Measurements from ENCODE around the gene SPRYD4. TPM values are rescaled to one million over a fixed set of nuclear protein-coding genes. Genes with fewer than 3 reads are reported as not detected.
"Not testable (repeated sequence)": the region's sequence is repeated elsewhere in the genome, so short reads cannot be mapped to it uniquely, and the experiment has no call there.

The SPRYD4 gene
- 2.9 TPM for total RNA-seq

DNA sequence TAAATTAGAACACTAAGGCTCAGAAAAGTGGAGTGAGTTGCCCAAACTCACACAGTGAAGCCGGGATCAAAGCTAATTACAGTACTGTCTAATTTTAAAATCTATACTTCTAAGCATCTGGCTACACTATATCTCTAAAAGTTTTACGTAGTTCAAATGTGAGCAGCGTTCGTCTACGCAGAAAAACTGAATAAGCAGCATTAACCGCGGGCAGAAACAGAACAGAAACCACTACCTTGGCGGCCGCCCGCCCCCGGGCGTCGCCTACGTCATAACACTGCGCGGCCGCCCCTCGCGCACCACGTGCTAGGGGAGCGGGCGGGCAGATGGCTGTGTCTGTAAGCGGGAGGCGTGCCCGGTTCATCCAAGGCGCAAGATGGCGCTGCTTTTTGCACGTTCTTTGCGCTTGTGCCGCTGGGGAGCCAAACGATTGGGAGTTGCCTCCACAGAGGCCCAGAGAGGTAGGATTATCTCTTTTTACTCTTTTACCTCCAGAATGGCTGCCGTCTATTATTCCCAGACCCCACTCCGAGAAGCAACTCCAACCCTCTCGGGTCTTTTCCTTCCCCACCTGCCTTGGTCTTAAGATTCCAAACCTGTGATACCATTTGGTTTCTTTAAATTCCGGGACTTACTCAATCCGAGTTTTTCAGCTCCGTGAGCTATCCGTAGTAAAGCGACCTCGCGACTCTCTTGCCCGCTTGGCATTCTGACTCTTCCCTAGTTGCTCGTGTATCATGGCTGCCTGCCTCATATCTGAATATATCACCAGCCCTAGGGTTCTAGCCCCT lies at the start of gene SPRYD4:
TSS of gene SPRYD4 (plus strand) at position 363 of the 791 bp plus-strand sequence. CDS start at position 377, 14 bp downstream.
- peak; percentile 95 for DNase-seq (ENCODE audit: low spot score)
- peak; percentile 99 for ATAC-seq
- intact Hi-C loops (cut with DNase I) = loop anchor here (10.0 kb wide), 1 partner anchor 274 kb away; no protein-coding TSS in a partner anchor

DNA sequence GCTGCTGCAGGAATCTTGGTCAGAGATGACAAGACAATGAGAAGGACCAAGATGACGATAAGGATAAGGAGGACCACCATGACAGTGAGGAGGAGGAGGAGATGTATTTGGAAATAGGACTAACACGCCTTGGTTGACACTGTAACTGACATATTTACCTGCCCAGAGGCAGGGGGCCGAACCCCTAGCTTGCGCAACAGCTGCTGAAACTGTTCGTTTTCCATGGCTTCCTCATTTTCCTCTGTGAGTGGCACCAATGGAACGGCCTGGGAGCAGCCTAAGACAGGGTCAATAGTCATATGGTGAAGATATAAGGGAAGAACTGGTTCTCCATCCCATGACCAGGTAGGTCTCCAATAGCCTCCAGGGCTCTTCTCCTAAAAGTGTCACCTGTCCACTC lies 48.0 kb upstream of the SPRYD4 start:
- DNase-seq (ENCODE audit: low spot score) = no peak
- ATAC-seq = no peak
- intact Hi-C loops (cut with DNase I) = loop anchor here (5.0 kb wide), 1 partner anchor 188 kb away; the partner anchor contains the start of gene SLC39A5

DNA sequence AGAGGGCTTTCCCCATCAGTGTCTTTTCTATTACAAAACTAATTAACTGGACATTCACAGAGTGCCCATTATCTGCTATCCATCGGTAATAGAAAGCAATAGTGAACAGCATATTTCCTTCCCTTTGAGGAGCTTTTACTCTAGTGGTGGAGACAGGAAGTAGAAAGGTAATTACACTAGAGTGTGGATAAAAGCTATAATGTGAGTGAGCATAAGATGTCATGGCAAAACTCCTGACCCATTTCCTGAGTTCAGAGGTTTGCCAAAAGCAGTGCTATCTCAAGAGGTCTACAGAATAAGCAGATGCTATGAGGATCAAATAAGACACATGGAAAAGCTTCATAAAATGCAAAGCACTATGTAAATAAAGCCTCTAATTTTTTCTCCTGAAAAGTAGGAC lies 43.2 kb upstream of the SPRYD4 start:
- intact Hi-C loops (cut with DNase I) = no loop called here
- DNase-seq (ENCODE audit: low spot score) (no peak), ATAC-seq (no peak)

DNA sequence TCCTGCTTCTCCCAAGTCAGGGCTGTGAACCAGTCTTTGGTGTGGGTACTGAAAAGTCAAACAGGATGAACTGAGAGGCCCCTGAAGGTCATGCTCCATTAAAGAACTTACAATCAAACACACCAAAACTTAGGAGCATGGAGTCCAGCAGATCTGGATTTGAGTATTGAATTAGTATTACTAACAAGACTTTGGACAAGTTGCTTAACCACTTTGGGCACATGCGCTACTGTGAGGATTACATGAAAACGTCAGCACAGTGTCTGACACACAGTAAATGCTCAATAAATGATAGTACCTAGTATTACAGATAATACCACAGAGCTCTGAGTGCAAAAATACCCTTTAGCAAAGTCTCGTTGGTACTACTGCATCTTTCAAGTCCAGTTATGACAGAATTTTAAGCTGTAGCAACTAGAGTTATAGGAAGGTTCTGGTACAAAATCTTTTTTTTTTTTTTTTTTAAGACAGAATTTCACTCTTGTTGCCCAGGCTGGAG lies 42.4 kb upstream of the SPRYD4 start:
- ATAC-seq (no peak), DNase-seq (ENCODE audit: low spot score) (no peak)
- intact Hi-C loops (cut with DNase I) = no loop called here

DNA sequence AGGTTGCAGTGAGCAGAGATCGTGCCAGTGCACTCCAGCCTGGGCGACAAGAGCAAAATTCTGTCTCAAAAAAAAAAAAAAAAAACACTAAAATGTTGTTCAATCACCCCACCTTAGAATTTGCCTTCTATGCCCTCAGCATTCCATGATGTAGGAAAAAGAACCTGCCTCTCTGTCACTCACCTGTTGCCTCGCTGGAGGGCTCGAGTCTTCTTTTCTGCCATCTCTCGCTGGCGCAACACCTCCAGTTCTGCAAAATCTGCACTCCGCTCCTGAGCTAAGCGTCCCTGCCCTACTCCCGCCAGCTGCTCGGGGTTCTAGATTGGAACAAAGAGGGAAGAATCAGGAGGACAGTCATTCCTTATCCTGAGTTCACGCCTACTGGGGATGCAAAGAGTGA lies 37.1 kb upstream of the SPRYD4 start:
- ATAC-seq = no peak
- intact Hi-C loops (cut with DNase I) = no loop called here
- no peak for DNase-seq (ENCODE audit: low spot score)

DNA sequence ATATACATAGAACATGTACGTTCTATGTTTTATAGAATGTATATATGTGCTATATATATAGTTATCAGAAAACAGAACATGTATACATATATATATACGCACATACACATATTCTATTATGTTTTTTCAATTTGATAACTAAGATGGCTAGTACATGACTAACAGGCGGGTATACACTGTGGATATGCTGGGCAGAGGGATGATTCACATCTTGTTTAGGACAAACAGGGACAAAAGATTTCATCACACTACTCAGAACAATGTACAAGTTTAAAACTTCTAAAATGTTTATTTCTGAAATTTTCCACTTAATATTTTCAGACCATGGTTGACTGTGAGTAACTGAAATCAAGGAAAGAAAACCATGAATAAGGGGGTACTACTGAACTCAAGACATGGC lies 36.5 kb upstream of the SPRYD4 start:
- DNase-seq (ENCODE audit: low spot score) (no peak), ATAC-seq (no peak)
- intact Hi-C loops (cut with DNase I) = no loop called here

DNA sequence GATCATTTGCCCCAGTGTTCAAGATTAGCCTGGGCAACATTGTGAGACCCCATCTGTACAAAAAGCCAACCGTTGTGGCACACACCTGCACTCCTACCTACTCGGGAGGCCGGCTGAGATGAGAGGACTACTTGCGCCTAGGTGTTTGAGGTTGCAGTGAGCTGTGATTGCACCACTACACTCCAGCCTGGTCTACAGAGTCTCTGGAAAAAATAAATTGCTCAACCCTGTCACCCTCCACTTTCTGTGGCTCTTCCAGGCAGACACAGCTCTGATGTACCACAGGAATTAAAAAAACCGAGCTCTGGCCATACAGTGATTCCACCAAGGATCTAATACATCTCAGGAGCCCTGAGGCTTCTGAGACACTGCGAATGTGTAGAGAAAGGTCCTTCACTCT lies 33.5 kb upstream of the SPRYD4 start:
- DNase-seq (ENCODE audit: low spot score) (no peak), ATAC-seq (no peak)
- intact Hi-C loops (cut with DNase I) = no loop called here

DNA sequence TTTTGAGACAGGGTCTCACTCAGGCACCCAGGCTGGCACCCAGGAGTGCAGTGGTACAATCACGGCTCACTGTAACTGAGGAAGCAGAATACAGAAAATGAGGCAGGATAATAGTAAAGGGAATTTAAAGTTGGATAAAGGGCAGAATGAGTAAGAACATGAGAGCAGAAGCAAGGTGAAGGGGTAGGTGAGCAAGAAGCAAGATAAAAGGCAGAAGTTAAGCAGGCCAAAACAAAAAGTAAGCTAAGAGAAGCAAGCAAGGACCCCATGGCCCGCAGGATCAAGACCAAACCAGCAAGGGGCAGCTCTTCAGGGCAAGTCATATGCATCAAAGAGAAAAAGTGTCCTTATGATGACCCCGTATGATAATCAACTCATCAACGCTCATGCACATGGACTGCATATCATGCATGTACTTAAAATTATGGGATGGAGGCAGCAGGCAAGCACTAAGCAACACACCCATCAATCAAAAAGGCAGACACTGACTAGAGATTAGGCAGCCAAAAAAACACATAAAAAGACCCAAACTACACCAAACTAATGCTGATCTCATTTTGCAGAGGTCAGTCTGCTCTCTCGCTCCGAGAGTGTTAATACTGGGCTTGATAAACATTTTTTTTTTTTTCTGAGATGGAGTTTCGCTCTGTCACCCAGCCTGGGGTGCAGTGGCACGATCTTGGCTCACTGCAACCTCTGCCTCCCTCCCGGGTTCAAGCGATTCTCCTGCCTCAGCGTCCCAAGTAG lies 30.8 kb upstream of the SPRYD4 start:
- no peak for DNase-seq (ENCODE audit: low spot score)
- ATAC-seq = no peak
- intact Hi-C loops (cut with DNase I) = no loop called here

DNA sequence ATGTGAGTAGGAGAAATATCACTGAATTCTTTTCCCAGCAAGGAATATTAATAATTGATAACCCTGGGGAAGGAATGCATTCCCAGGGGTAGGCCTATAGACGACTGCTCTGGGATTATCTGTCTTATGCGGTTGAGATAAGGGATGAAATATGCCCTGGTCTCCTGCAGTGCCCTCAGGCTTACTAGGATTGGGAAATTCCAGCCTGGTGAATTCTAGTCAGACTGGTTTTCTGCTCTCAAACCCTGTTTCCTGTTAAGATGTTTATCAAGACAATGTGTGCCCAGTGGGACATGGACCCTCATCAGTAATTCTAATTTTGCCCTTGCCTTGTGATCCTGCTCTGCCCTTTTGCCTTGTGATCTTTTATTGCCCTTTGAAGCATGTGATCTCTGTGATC lies 25.2 kb upstream of the SPRYD4 start:
- intact Hi-C loops (cut with DNase I) = not testable (repeated sequence)

DNA sequence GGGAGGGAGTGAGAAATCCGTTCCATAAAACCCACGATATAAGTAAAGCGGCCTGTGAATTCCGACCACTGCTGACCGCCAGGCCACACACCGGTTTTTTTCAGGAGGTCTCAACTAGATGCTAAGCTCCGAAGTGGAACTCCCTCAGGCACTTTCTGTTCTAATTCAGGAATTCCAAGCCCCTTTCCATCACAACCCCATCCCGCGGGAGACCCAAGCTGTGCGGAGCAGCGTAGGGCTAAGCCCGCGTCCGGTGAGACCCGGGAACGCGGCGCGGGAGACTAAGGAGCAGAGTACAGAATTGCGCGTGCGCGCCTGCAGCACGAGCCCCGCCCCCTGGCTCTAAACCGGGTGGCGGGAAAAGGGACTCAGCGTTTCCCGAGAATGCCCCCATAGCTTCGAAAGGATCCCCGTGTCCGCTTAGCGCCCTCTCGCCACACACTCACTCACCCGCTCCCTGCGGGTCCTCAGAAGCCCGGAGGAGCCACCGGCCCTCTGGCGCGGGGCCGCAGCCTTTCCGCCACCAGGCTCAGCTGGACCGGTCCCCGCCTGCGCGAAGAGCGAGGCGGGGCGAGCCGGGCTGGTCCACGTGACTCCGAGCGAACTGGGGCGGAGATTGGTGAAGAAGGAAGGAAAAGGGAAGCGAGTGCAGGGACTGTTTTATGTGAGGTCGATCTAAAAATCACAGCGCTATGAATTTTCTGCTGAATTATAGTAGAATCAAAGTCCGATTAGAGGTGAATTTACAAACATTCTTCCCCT lies 19.3 kb upstream of the SPRYD4 start, which contains the start of gene TIMELESS:
TSS of gene TIMELESS (minus strand) at position 567 of the 762 bp plus-strand sequence. CDS start 15,256 bp downstream, outside the sequence.
- ATAC-seq (peak; percentile 99), DNase-seq (ENCODE audit: low spot score) (peak; percentile 93)
- intact Hi-C loops (cut with DNase I) = no loop called here

More for the DNA sequence above, 25.2 kb upstream of the SPRYD4 start:
- not testable (repeated sequence) for DNase-seq (ENCODE audit: low spot score); ATAC-seq

DNA sequence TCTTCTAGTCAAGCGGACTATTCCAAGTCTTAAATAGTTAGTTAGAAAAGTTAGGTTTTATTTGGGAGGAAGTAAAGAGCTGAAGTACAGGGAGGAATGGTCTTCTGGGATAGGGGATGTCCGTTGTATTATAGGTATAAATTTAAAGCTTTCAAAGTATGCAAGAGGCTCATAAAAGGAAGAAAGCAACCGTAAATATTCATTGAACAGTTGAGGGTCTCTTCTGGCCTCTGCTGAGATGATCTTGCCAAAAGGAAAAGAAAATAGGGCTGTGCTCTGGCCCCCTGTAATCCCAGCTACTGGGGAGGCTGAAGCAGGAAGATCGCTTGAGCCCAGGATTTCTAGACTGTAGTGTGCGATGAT lies 18.8 kb upstream of the SPRYD4 start:
- intact Hi-C loops (cut with DNase I) = no loop called here
- DNase-seq (ENCODE audit: low spot score) = no peak
- ATAC-seq = no peak

DNA sequence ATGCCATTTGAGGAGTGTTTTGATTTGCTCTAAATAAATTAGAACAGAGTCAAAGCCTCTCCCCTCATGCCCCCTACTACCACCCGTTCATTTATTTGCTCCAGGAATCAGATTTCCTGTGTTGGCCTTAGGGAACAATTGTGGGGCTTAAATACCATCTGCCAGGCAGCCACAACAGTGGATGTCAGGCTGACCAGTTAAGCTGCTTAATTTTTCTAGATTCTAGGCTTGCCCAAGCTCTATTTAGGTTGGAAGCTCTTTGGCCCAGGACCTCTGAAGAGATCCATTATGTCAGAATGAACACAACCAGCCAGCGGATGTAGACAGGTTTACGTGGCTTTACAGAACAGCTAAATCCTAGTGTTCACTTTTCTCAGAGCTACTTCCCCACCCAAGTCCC lies 18.1 kb upstream of the SPRYD4 start:
- ATAC-seq (no peak), DNase-seq (ENCODE audit: low spot score) (no peak)
- intact Hi-C loops (cut with DNase I) = loop anchor here (10.0 kb wide), 1 partner anchor 95 kb away; no protein-coding TSS in a partner anchor

DNA sequence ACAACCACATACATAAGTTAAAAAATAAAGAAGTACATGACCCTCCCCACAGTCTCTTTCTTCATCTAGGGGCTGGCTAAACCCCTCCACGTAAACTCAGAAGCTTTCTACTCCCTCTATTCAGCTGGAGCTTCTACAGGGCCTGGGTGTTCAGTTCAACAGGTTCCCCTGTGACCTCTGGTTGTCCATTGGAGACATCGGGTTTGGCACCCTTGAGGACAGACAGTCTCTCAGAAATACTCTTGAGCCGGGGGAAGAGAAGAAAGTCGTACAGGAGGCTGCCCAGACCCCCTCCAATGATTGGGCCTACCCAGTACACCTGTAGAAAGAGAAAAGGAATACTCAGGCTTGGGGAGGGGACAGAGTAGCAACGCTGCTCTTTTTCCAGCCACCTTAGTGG lies 17.2 kb upstream of the SPRYD4 start:
- no peak for DNase-seq (ENCODE audit: low spot score)
- ATAC-seq = no peak
- intact Hi-C loops (cut with DNase I) = loop anchor here (10.0 kb wide), 1 partner anchor 96 kb away; no protein-coding TSS in a partner anchor

DNA sequence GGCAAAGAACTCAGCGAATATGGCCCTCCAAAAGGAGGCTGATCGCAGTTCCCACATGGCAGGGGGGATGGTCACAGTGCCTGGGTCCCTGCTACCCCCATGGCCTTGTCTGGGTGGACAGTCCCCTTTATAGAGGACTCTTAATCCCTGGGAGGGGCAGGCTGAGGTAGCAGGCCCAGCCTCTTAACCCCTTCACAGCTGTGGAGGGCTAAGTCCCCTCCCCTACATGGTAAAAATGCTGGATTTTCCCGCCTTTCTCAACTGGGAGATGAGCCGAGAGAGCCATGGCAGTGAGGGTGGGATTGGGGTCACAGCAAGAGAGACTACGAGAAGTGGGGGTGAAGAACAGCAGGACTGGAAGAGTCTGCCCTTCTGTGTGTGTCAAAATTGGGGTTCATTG lies 13.8 kb upstream of the SPRYD4 start, which contains the start of gene MIP:
TSS of gene MIP (minus strand) at position 101 of the 400 bp plus-strand sequence. CDS start at position 57, 44 bp downstream.
- intact Hi-C loops (cut with DNase I) = loop anchor here (10.0 kb wide), 1 partner anchor 100 kb away; no protein-coding TSS in a partner anchor
- ATAC-seq (no peak), DNase-seq (ENCODE audit: low spot score) (no peak)

DNA sequence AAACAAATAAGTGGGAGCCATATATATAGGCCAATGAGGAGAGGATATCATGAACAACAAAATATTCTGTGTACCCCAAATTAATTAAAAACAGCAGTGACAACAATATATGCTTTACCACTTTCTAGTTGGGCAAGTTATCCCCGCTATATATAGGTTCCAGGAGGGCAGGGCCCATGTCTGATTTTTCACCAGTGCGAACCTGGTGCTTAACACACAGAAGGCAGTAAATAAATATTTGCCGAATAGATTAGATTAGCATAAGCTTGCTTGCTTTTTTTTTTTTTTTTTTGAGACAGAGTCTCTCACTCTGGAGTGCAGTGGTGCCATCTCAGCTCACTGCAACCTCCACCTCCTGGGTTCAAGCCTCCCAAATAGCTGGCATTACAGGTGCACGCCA lies 10.6 kb upstream of the SPRYD4 start:
- ATAC-seq (no peak), DNase-seq (ENCODE audit: low spot score) (no peak)
- intact Hi-C loops (cut with DNase I) = loop anchor here (10.0 kb wide), 1 partner anchor 103 kb away; no protein-coding TSS in a partner anchor

DNA sequence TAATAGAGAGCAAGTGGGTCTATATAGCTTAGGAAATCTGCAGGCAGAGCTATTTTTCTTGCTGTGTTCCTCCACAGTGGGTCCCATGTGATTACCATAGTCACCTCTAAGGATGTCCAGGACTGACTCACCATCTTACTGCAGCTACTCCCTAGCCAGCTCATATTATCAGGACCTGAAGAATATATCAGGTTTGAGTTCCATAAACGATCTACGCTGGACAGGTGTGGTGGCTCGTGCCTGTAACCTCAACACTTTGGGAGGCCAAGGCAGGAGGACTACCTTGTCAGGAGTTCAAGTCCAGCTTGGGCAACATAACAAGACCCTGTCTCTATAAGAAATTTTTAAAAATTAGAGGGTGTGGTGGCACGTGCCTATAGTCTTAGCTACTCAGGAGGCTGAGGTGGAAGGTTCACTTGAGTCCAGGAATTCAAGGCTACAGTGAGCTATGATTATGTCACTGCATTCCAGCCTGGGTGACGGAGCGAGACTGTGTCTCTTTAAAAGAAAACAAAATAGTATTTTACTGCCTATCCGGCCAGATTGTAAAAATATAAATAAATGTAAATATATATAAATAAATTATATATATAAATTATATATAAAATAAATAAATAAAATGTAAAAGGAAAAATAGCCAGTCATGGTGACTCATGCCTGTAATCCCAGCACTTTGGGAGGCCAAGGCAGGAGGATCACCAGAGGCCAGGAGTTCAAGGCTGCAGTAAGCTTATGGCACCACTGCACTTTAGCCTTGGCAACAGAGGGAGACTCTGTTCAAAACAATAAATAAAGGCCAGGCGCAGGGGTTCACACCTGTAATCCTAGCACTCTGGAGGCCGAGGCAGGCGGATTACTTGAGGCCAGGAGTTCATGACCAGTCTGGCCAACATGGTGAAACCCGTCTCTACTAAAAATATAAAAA lies 6.9 kb upstream of the SPRYD4 start:
- ATAC-seq (no peak), DNase-seq (ENCODE audit: low spot score) (no peak)
- intact Hi-C loops (cut with DNase I) = loop anchor here (10.0 kb wide), 1 partner anchor 267 kb away; no protein-coding TSS in a partner anchor

DNA sequence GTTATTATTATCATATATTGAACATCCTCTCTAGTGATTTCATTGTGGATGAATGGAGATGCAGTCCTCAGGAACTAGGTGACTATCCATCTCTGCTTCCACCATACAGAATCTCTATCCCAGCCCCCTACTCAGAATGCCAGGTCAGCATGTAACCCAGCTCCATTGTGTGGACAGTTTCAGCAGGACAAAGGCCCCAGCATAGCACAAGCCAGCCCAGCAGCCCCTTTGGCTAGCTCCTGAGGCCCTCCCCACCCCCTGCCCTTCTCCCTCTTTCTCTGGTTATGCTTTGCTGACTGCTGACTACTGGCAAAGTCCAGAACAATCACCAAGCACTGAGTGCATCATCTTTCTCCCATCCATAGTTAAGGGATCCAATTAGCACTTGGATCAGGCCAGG lies 5.8 kb upstream of the SPRYD4 start:
- intact Hi-C loops (cut with DNase I) = loop anchor here (10.0 kb wide), 1 partner anchor 268 kb away; no protein-coding TSS in a partner anchor
- no peak for ATAC-seq

More for the DNA sequence above, 5.8 kb upstream of the SPRYD4 start:
- no peak for DNase-seq (ENCODE audit: low spot score)

Data from sciatic nerve (tissue), 2 donors.